ENCODE data around the gene AHSG. TPM values are rescaled to one million over a fixed set of nuclear protein-coding genes. Genes with fewer than 3 reads are reported as not detected.
"Not testable (repeated sequence)": the region's sequence is repeated elsewhere in the genome, so short reads cannot be mapped to it uniquely, and the experiment has no call there.

AHSG gene, protein sequence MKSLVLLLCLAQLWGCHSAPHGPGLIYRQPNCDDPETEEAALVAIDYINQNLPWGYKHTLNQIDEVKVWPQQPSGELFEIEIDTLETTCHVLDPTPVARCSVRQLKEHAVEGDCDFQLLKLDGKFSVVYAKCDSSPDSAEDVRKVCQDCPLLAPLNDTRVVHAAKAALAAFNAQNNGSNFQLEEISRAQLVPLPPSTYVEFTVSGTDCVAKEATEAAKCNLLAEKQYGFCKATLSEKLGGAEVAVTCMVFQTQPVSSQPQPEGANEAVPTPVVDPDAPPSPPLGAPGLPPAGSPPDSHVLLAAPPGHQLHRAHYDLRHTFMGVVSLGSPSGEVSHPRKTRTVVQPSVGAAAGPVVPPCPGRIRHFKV
- polyA plus RNA-seq (2011; rRNA removed) (not detected in 2 replicates), polyA minus RNA-seq (2011; rRNA and poly(A)+ RNA removed) (not detected in 2 replicates)

DNA sequence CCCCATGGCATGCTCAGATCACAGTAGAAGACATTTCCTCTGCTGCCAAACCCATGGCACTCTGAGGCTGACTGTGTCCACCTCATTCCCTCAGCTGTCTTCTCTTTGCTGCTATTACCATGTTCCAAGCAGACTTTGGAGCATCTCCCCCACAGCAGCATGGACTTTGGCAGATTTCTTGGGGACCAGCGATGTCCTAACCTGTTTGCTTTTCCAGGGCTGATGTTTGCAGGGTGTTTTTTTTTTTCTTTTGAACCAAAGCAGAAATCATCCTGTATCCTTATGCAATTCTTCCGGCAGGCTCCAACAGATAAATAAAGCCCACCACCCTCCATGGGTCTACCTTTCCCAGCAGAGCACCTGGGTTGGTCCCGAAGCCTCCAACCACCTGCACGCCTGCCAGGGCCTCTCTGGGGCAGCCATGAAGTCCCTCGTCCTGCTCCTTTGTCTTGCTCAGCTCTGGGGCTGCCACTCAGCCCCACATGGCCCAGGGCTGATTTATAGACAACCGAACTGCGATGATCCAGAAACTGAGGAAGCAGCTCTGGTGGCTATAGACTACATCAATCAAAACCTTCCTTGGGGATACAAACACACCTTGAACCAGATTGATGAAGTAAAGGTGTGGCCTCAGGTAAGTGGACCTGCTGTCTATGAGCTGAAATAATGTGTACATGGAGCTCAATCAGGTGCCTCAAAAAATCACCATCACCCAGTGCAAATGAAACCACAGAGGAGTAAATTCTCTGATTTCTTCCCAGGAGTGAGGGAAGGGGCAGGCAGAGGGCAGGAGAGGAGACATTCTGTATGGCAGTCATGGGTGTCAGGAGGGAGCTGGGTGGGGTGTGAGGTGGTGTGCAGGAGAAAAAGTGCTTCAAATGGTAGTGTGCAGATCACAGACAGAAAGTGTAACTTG is at the start of gene AHSG:
TSS of gene AHSG (plus strand) at position 340 of the 916 bp plus-strand sequence. CDS start at position 422, 82 bp downstream.
- peaks cover 3% of the 10 kb centered on the region; the same call in 1 of the 2 replicates for H3K27me3 ChIP-seq (ENCODE audit: control insufficient read depth, insufficient read depth, low read length)
- TF ChIP-seq, protein P1, sequence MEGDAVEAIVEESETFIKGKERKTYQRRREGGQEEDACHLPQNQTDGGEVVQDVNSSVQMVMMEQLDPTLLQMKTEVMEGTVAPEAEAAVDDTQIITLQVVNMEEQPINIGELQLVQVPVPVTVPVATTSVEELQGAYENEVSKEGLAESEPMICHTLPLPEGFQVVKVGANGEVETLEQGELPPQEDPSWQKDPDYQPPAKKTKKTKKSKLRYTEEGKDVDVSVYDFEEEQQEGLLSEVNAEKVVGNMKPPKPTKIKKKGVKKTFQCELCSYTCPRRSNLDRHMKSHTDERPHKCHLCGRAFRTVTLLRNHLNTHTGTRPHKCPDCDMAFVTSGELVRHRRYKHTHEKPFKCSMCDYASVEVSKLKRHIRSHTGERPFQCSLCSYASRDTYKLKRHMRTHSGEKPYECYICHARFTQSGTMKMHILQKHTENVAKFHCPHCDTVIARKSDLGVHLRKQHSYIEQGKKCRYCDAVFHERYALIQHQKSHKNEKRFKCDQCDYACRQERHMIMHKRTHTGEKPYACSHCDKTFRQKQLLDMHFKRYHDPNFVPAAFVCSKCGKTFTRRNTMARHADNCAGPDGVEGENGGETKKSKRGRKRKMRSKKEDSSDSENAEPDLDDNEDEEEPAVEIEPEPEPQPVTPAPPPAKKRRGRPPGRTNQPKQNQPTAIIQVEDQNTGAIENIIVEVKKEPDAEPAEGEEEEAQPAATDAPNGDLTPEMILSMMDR (IDR thresholded peaks at IDR 0.05; ENCODE audit: insufficient read depth, low read depth, low read length): no peak
- H3K4me3 ChIP-seq (ENCODE audit: low read depth, low read length): no peak within 1 kb of the TSS
- no peaks in the 10 kb centered on the region for H3K36me3 ChIP-seq (ENCODE audit: control insufficient read depth, insufficient read depth, low read length)
- POLR2A ChIA-PET: no interaction called here
- CTCF ChIA-PET: interaction anchor here (2.0 to 14.1 kb wide), 3 partner anchors 10 to 1102 kb away, joined by 5 to 196 read pairs (median 51); no protein-coding TSS in a partner anchor
- no peak for DNase-seq (ENCODE audit: low read depth)

DNA sequence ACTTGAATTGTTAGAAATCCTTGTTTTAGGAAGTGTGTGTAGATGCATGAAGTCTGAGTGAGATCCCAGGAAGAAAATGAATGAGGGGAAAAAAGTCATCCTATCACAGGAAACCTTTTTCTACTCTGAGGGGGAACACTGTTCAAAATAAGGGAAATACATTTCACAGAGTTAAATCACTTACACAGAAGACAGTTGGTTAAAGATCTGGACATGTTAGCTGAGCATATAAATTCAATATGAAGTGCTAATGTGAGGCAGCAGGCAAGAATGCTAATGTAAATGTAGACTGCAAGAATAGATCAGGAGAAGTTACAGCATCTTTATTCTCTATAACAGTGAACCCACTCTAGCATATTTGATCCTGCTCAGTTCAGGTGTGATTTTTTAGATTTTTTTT is 48.3 kb upstream of the AHSG start:
- POLR2A ChIA-PET: no interaction called here
- H3K27me3 ChIP-seq (ENCODE audit: control insufficient read depth, insufficient read depth, low read length): no peaks in the 10 kb centered on the region
- CTCF ChIA-PET: interaction anchor here (0.6 to 1.5 kb wide), 3 partner anchors 10 to 53 kb away, joined by 3 to 5 read pairs (median 4); no protein-coding TSS in a partner anchor
- no peak for DNase-seq (ENCODE audit: low read depth)
- H3K4me3 ChIP-seq (ENCODE audit: low read depth, low read length): no peak overlapping the region
- no peaks in the 10 kb centered on the region for H3K36me3 ChIP-seq (ENCODE audit: control insufficient read depth, insufficient read depth, low read length)
- TF ChIP-seq, protein P1 (IDR thresholded peaks at IDR 0.05; ENCODE audit: insufficient read depth, low read depth, low read length): no peak

DNA sequence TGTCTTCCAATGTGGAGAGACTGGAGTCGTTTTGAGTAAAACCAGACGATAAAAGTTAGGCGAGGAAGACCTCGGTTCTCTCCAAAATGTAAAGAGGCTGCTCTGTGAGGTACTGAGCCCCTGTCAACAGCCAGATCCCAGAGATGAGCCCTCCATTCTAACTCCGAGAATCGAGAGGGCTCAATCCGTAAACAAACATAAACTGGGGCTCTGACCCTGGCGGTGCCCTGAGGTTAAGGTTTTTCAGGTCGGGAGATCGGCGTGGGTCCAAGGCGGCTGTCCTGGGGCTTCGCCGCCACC is 46.1 kb upstream of the AHSG start:
- no peak for DNase-seq (ENCODE audit: low read depth)
- POLR2A ChIA-PET: no interaction called here
- H3K27me3 ChIP-seq (ENCODE audit: control insufficient read depth, insufficient read depth, low read length): no peaks in the 10 kb centered on the region
- H3K36me3 ChIP-seq (ENCODE audit: control insufficient read depth, insufficient read depth, low read length): no peaks in the 10 kb centered on the region
- TF ChIP-seq, protein P1 (IDR thresholded peaks at IDR 0.05; ENCODE audit: insufficient read depth, low read depth, low read length): no peak
- CTCF ChIA-PET: interaction anchor here (0.8 kb wide), 1 partner anchor 26 kb away, joined by 3 read pairs; no protein-coding TSS in a partner anchor
- H3K4me3 ChIP-seq (ENCODE audit: low read depth, low read length): peak overlapping the region; percentile 81

DNA sequence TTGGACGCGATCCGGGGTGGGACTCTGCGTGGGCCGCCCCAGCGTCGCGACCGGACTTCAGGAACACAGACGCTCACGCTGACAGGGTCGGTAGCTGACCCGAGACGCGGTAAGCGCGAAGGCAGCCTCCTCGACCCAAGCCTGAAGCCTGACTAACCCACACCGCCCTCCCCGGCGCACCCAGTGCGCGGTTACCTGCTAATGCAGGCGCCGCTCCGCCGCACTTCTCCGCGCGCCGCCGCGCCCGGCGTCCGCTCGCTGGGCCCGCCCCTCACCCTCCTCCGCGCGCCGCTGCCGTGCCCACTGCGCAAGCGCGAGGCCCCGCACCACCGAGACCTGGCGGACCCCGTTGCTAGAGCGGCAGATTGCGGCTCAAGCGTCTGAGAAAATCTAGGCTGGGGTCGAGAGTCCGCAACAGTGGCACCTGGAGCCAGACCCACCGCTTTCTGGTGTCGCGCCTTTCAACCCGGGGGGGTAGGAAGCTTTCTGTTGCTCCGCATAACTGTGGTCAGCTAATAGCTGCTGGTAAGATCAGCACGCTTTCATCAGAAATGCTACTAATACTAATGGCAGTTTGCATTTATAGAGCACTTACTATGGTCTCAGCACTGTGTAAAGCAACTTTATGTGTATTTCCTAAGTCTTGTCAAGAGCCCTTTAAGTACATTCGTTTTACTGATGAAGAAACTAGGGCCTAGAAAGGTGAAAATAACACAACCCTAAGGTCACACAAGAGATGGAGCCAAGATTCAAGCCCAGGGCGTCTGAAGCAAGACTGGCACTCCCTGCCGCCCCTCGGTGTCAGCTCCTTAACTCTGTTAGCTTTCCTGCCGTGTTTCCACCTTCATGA is 45.6 kb upstream of the AHSG start, which contains the start of gene TBCCD1:
TSS of gene TBCCD1 (minus strand) at position 268 of the 850 bp plus-strand sequence. CDS start 3,010 bp downstream, outside the sequence.
- DNase-seq (ENCODE audit: low read depth): peak; percentile 37
- ChIA-PET POLR2A (no interaction called here), CTCF (no interaction called here)
- no peaks in the 10 kb centered on the region for H3K36me3 ChIP-seq (ENCODE audit: control insufficient read depth, insufficient read depth, low read length)
- TF ChIP-seq, protein P1 (IDR thresholded peaks at IDR 0.05; ENCODE audit: insufficient read depth, low read depth, low read length): no peak
- peak within 1 kb of the TSS; percentile 81 for H3K4me3 ChIP-seq (ENCODE audit: low read depth, low read length)
- no peaks in the 10 kb centered on the region for H3K27me3 ChIP-seq (ENCODE audit: control insufficient read depth, insufficient read depth, low read length)

DNA sequence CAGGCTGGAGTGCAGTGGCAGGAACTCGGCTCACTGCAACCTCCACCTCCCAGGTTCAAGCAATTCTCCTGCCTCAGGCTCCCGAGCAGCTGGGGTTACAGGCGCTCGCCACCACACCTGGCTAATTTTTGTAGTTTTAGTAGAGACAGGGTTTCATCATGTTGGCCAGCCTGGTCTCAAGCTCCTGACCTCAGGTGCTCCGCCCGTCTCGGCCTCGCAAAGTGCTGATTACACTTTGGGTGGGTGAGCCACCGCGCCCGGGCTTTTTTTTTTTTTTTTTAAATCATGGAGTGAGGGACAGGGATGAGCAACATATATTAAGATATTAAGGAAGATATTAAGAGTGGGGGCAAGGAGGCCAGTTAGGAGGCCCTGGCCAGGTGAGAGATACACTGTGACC is 43.5 kb upstream of the AHSG start:
- CTCF ChIA-PET; POLR2A ChIA-PET; H3K36me3 ChIP-seq (ENCODE audit: control insufficient read depth, insufficient read depth, low read length); H3K4me3 ChIP-seq (ENCODE audit: low read depth, low read length); H3K27me3 ChIP-seq (ENCODE audit: control insufficient read depth, insufficient read depth, low read length); DNase-seq (ENCODE audit: low read depth): not testable (repeated sequence)
